NCI-H1105 treated with DMSO at 0.1 percent for 48 hours (cell line): ENCODE results near the gene UBAP2.
"Not testable (repeated sequence)": the region's sequence is repeated elsewhere in the genome, so short reads cannot be mapped to it uniquely, and the experiment has no call there.

Experiments
- DNase-seq: peaks from one replicate; lab custom pipeline; 2025; lab: John Stamatoyannopoulos, UW

The UBAP2 gene

GRCh38 chr9:33988219-33988890, 60.3 kb downstream of the UBAP2 start:
- no peak for DNase-seq

GRCh38 chr9:33976414-33976813, 72.3 kb downstream of the UBAP2 start:
- no peak for DNase-seq

- DNase-seq: no peak
Observed at GRCh38 chr9:33972698-33973097, 76.0 kb downstream of the UBAP2 start.

GRCh38 chr9:33964086-33964768, 84.5 kb downstream of the UBAP2 start:
- no peak for DNase-seq

- DNase-seq: not testable (repeated sequence)
Observed at GRCh38 chr9:33962468-33962867, 86.2 kb downstream of the UBAP2 start.

GRCh38 chr9:33959725-33960124, 89.0 kb downstream of the UBAP2 start:
- no peak for DNase-seq

- DNase-seq: no peak
Observed at GRCh38 chr9:33956544-33956943, 92.1 kb downstream of the UBAP2 start.

- DNase-seq: no peak
Observed at GRCh38 chr9:33952066-33952465, 96.6 kb downstream of the UBAP2 start.

- DNase-seq: no peak
Observed at GRCh38 chr9:33950371-33950770, 98.3 kb downstream of the UBAP2 start.

- no peak for DNase-seq
Observed at GRCh38 chr9:33946779-33947535, 101.7 kb downstream of the UBAP2 start.

- no peak for DNase-seq
Observed at GRCh38 chr9:33943389-33943788, 105.3 kb downstream of the UBAP2 start.

GRCh38 chr9:33942471-33943083, 106.1 kb downstream of the UBAP2 start:
- no peak for DNase-seq

- peak; percentile 27 for DNase-seq
Observed at GRCh38 chr9:33939924-33940874, 108.5 kb downstream of the UBAP2 start.

- DNase-seq: no peak
Observed at GRCh38 chr9:33934188-33934878, 114.4 kb downstream of the UBAP2 start.

- DNase-seq: no peak
Observed at GRCh38 chr9:33932078-33932807, 116.4 kb downstream of the UBAP2 start.

- no peak for DNase-seq
Observed at GRCh38 chr9:33931326-33931725, 117.4 kb downstream of the UBAP2 start.

- no peak for DNase-seq
Observed at GRCh38 chr9:33927694-33928093, 121.0 kb downstream of the UBAP2 start.

- DNase-seq: no peak
Observed at GRCh38 chr9:33926746-33927485, 121.8 kb downstream of the UBAP2 start.
